GM12878 (cell line): ENCODE measurements around the gene ARL14EPL. TPM values are rescaled to one million over a fixed set of nuclear protein-coding genes. Genes with fewer than 3 reads are reported as not detected.
A peak's percentile ranks its signal among the peaks of the same experiment; 100 is the strongest.

Experiments
- ATAC-seq: fragments of 200-7000 bp; cut with Tn5 transposase; 3 replicates; pipeline ENCODE4 v1.9.1; 2020; ENCODE audit warnings: mild to moderate bottlenecking, moderate library complexity
- BruUV-seq: library from RNA; stranded (reverse); fragments of 400-500 nt; replicated peaks from 2 replicates; lab custom pipeline; 2021; lab: Mats Ljungman, UMichigan
- CTCF ChIA-PET: fragments of 300-600 bp; sonication (Branson Sonifier 250); formaldehyde crosslinking; extraction: SDS; loops from one replicate; lab custom pipeline; 2021; ENCODE audit warnings: inconsistent platforms; lab: Yijun Ruan, JAX
- POLR2A ChIA-PET: fragments of 350-600 bp; formaldehyde crosslinking; extraction: SDS; loops from one replicate; lab custom pipeline; 2021; ENCODE audit warnings: inconsistent platforms; lab: Charles Lee
- RAD21 ChIA-PET: fragments of 300-600 bp; sonication (Branson Sonifier 250); formaldehyde crosslinking; loops from one replicate; lab custom pipeline; 2023; ENCODE audit warnings: antibody characterized with exemption; ENCODE audit not compliant: unreplicated experiment; lab: Charles Lee
- SMC1A ChIA-PET: fragments of 300-600 bp; sonication (Branson Sonifier 250); formaldehyde crosslinking; loops from one replicate; lab custom pipeline; 2023; ENCODE audit not compliant: unreplicated experiment, uncharacterized antibody; lab: Charles Lee
- DNase-seq: peaks from one replicate; pipeline ENCODE4 v3.0.0-alpha.2; 2011; ENCODE audit warnings: low read depth, low spot score
- FAIRE-seq: peaks from 3 replicates; lab custom pipeline; 2011; peaks lifted over from hg19 to GRCh38; lab: Jason Lieb, UNC
- H2AFZ ChIP-seq: 2 replicates; pipeline ENCODE4 v1.6.0; 2011; ENCODE audit warnings: low read depth, low read length, control low read depth; ENCODE audit not compliant: control insufficient read depth
- H3K27ac ChIP-seq: 2 replicates; pipeline ENCODE4 v1.5.1; 2011; ENCODE audit warnings: control low read depth; ENCODE audit not compliant: control insufficient read depth, insufficient read depth
- H3K27me3 ChIP-seq, 2 experiments: replicated peaks in 1 of 2; 2 replicates each; pipeline versions ENCODE4 v1.6.0 to v1.6.1; 2011; ENCODE audit warnings: low read length in 1 of 2; ENCODE audit not compliant: control insufficient read depth in 2 of 2, insufficient read depth in 2 of 2
- H3K36me3 ChIP-seq, 2 experiments: 2 replicates each; pipeline ENCODE4 v1.5.1; 2011; ENCODE audit warnings: low read length in 1 of 2; ENCODE audit not compliant: control insufficient read depth in 2 of 2, insufficient read depth in 2 of 2
- H3K4me1 ChIP-seq: 2 replicates; pipeline ENCODE4 v1.6.1; 2011; ENCODE audit warnings: mild to moderate bottlenecking, low read length, moderate library complexity, mixed read lengths; ENCODE audit not compliant: control insufficient read depth, insufficient read depth
- H3K4me2 ChIP-seq: 2 replicates; pipeline ENCODE4 v1.6.0; 2011; ENCODE audit warnings: control low read depth; ENCODE audit not compliant: control insufficient read depth, insufficient read depth
- H3K4me3 ChIP-seq: fragments of 200-600 bp; sonication (generic); 2 replicates; pipeline ENCODE4 v1.5.1; 2016
- H3K79me2 ChIP-seq: 2 replicates; pipeline ENCODE4 v1.6.0; 2011; ENCODE audit warnings: low read length; ENCODE audit not compliant: control insufficient read depth, insufficient read depth
- H3K9ac ChIP-seq: 2 replicates; pipeline ENCODE4 v1.8.0; 2011; ENCODE audit warnings: low read length, control low read depth, mixed read lengths; ENCODE audit not compliant: control insufficient read depth, insufficient read depth
- H3K9me3 ChIP-seq: replicated peaks from 3 replicates; pipeline ENCODE4 v1.5.1; 2011; ENCODE audit warnings: mild to moderate bottlenecking, low read length; ENCODE audit not compliant: control insufficient read depth, insufficient read depth
- H4K20me1 ChIP-seq: 2 replicates; pipeline ENCODE4 v1.6.0; 2011; ENCODE audit not compliant: control insufficient read depth, insufficient read depth
- CHD4 ChIP-seq: fragments of 200-600 bp; sonication (generic); IDR thresholded peaks from 2 replicates; pipeline ENCODE4 v1.6.1; 2016; ENCODE audit warnings: mild to moderate bottlenecking
- HDGF ChIP-seq: fragments of 450-650 bp; IDR thresholded peaks from 2 replicates; pipeline ENCODE4 v1.6.1; 2016; ENCODE audit warnings: antibody characterized with exemption
- KLF5 ChIP-seq: fragments of 450-650 bp; IDR thresholded peaks from 2 replicates; pipeline ENCODE4 v1.6.1; 2014; ENCODE audit warnings: mild to moderate bottlenecking; ENCODE audit not compliant: partially characterized antibody
- PML ChIP-seq: IDR thresholded peaks from 2 replicates; pipeline ENCODE4 v1.6.1; 2012; ENCODE audit warnings: low read length, inconsistent platforms
- PRDM15 ChIP-seq: fragments of 450-650 bp; formaldehyde crosslinking; IDR thresholded peaks from 2 replicates; pipeline ENCODE4 v1.4.0; 2020; ENCODE audit warnings: mild to moderate bottlenecking, moderate library complexity
- RAD21 ChIP-seq: IDR thresholded peaks from 2 replicates; pipeline ENCODE4 v1.6.1; 2011; ENCODE audit warnings: mild to moderate bottlenecking, low read depth, low read length, moderate library complexity; ENCODE audit not compliant: insufficient read depth
- RB1 ChIP-seq: fragments of 450-650 bp; formaldehyde crosslinking; IDR thresholded peaks from 2 replicates; pipeline ENCODE4 v1.6.1; 2017; ENCODE audit warnings: mild to moderate bottlenecking, borderline replicate concordance
- RELA ChIP-seq: fragments of 450-650 bp; IDR thresholded peaks from 2 replicates; pipeline ENCODE4 v1.8.0; 2014; ENCODE audit warnings: borderline replicate concordance; ENCODE audit not compliant: partially characterized antibody
- RELB ChIP-seq: fragments of 450-650 bp; IDR thresholded peaks from 2 replicates; pipeline ENCODE4 v1.6.1; 2017; ENCODE audit warnings: low read depth, mild to moderate bottlenecking, moderate library complexity
- RUNX3 ChIP-seq: IDR thresholded peaks from 2 replicates; pipeline ENCODE4 v1.6.1; 2012; ENCODE audit warnings: low read length, inconsistent platforms
- SMC3 ChIP-seq: IDR thresholded peaks from 2 replicates; pipeline ENCODE4 v1.6.1; 2011; ENCODE audit warnings: low read length, improper control_type of control experiment, borderline replicate concordance
- SREBF1 ChIP-seq: IDR thresholded peaks from 2 replicates; pipeline ENCODE4 v1.6.1; 2012; ENCODE audit warnings: mild to moderate bottlenecking, low read length
- WGBS: methylation state at CpG from one replicate; pipeline ENCODE4 v1.1.6; 2016; ENCODE audit warnings: low lambda C conversion rate; ENCODE audit not compliant: insufficient replicate concordance, insufficient coverage; ENCODE audit errors: missing lambda C conversion rate; 5-methylcytosine and 5-hydroxymethylcytosine counted together
- in situ Hi-C: fragments of 300-500 bp; cut with MboI; formaldehyde crosslinking; loops from 9 replicates; pipeline ENCODE4 v1.14.3; 2018; ENCODE audit warnings: mixed read lengths
- intact Hi-C: fragments of 100-400 bp; cut with micrococcal nuclease; formaldehyde crosslinking; loops from one replicate; pipeline ENCODE4 v1.14.2; 2022; ENCODE audit not compliant: unreplicated experiment
- polyA plus RNA-seq, 11 experiments: library from polyadenylated mRNA; depleted of rRNA in 4 of 11; unstranded in 6 of 11; stranded (reverse) in 5 of 11; fragments of >200 nt; fragmentation: Nextera tagmentation in 4 of 11; fragmentation: Illumina TruSeq in 1 of 11; extraction: Ambion mirVana in 4 of 11; extraction: Trizol in 1 of 11; gene quantifications; 1 replicate in 1 of 11; 2 replicates in 10 of 11; pipeline versions ENCODE4 v1.2.1 to v1.2.3, GENCODE V29; 2011 to 2016; ENCODE audit warnings: inconsistent platforms in 2 of 11, missing spikeins in 2 of 11, low read depth in 1 of 11
- total RNA-seq, 4 experiments: library from RNA; depleted of rRNA in 3 of 4; stranded (reverse); fragments of >200 nt in 3 of 4; fragmentation: Illumina TruSeq in 1 of 4; extraction: Trizol in 1 of 4; gene quantifications; 2 replicates each; pipeline versions ENCODE4 v1.2.1 to v1.2.3, GENCODE V29; 2013 to 2021

ARL14EPL gene
- total and polyA plus RNA-seq, 10 of the 15 experiments (the other 5 are each of a cell fraction or from before 2014, with no cell fraction given): 0.08 TPM; not detected in 9

- POLR2A ChIA-PET: no interaction called here
- no peak for ATAC-seq
- in situ Hi-C loops: loop anchor here (25.0 kb wide), 1 partner anchor 221 kb away; the partner anchor contains the start of genes AP3S1 and ATG12
Observed at GRCh38 chr5:116058346-116058936, 26.2 kb downstream of the ARL14EPL start.

GRCh38 chr5:116062352-116062751 is 30.1 kb downstream of the ARL14EPL start:
- ChIA-PET POLR2A (no interaction called here), RAD21 (no interaction called here), SMC1A (interaction anchor here (0.6 kb wide), 1 partner anchor 389 kb away, joined by 3 read pairs; no protein-coding TSS in a partner anchor), CTCF (no interaction called here)
- no peak overlapping the region for H2AFZ ChIP-seq
- intact Hi-C loops: no loop called here
- H3K9ac ChIP-seq: no peak overlapping the region
- 50% methylated on average over 2 of the region's 2 CpGs for WGBS
- TF ChIP-seq KLF5: no peak
- TF ChIP-seq SREBF1: no peak
- TF ChIP-seq RAD21: peak; percentile 14; the same call in 1 of the 2 replicates
- no peak for TF ChIP-seq RELA
- no peak for TF ChIP-seq RB1
- TF ChIP-seq PML: no peak
- TF ChIP-seq SMC3: 0 out of 2 replicates have a peak, but pooled peaks have one; percentile 11
- TF ChIP-seq PRDM15: no peak
- no peak for TF ChIP-seq RELB
- H3K4me3 ChIP-seq: no peak overlapping the region
- H3K27ac ChIP-seq: no peak overlapping the region
- in situ Hi-C loops: loop anchor here (10.0 to 25.0 kb wide), 2 partner anchors 225 to 748 kb away; partner anchors contain the start of genes AP3S1 and ATG12
- no peak for ATAC-seq
- no peaks in the 10 kb centered on the region for H4K20me1 ChIP-seq
- H3K36me3 ChIP-seq: no peaks in the 10 kb centered on the region
- no peaks in the 10 kb centered on the region for H3K79me2 ChIP-seq
- no TSS peak for BruUV-seq
- FAIRE-seq: peak; percentile 31
- H3K4me1 ChIP-seq: no peaks in the 10 kb centered on the region
- H3K9me3 ChIP-seq: no peaks in the 10 kb centered on the region
- H3K4me2 ChIP-seq: no peak overlapping the region
- H3K27me3 ChIP-seq: no peaks in the 10 kb centered on the region; a peak in 2 of 4 replicates
- DNase-seq: no peak

More at GRCh38 chr5:116058346-116058936, 26.2 kb downstream of the ARL14EPL start:
- H3K4me2 ChIP-seq: no peak overlapping the region
- FAIRE-seq (no peak), DNase-seq (no peak)
- no peaks in the 10 kb centered on the region for H4K20me1 ChIP-seq
- H3K27me3 ChIP-seq: no peaks in the 10 kb centered on the region; a peak in 2 of 4 replicates
- no peaks in the 10 kb centered on the region for H3K9me3 ChIP-seq
- H3K27ac ChIP-seq: no peak overlapping the region
- no peaks in the 10 kb centered on the region for H3K36me3 ChIP-seq
- no peak for TF ChIP-seq CHD4
- no peak for TF ChIP-seq HDGF
- no peak for TF ChIP-seq RUNX3
- RAD21 ChIA-PET: no interaction called here
- 72% methylated on average over 13 of the region's 13 CpGs for WGBS
- no peak overlapping the region for H3K9ac ChIP-seq
- intact Hi-C loops: no loop called here
- SMC1A ChIA-PET: interaction anchor here (0.6 to 1.3 kb wide), 3 partner anchors 18 to 87 kb away, joined by 3 to 4 read pairs (median 3); no protein-coding TSS in a partner anchor
- no peaks in the 10 kb centered on the region for H3K79me2 ChIP-seq
- CTCF ChIA-PET: interaction anchor here (1.1 kb wide), 1 partner anchor 9 kb away, joined by 3 read pairs; no protein-coding TSS in a partner anchor
- no peaks in the 10 kb centered on the region for H3K4me1 ChIP-seq
- no TSS peak for BruUV-seq
- no peak overlapping the region for H2AFZ ChIP-seq
- H3K4me3 ChIP-seq: no peak overlapping the region
